NCI-H2107 treated with DMSO at 0.1 percent for 48 hours (cell line): ENCODE measurements around the gene RAP1GAP.
A peak's percentile ranks its signal among the peaks of the same experiment; 100 is the strongest.

ENCODE experiments used
- DNase-seq: peaks from one replicate; lab custom pipeline; 2025; ENCODE audit not compliant: unreplicated experiment; lab: John Stamatoyannopoulos, UW

Gene RAP1GAP

DNA sequence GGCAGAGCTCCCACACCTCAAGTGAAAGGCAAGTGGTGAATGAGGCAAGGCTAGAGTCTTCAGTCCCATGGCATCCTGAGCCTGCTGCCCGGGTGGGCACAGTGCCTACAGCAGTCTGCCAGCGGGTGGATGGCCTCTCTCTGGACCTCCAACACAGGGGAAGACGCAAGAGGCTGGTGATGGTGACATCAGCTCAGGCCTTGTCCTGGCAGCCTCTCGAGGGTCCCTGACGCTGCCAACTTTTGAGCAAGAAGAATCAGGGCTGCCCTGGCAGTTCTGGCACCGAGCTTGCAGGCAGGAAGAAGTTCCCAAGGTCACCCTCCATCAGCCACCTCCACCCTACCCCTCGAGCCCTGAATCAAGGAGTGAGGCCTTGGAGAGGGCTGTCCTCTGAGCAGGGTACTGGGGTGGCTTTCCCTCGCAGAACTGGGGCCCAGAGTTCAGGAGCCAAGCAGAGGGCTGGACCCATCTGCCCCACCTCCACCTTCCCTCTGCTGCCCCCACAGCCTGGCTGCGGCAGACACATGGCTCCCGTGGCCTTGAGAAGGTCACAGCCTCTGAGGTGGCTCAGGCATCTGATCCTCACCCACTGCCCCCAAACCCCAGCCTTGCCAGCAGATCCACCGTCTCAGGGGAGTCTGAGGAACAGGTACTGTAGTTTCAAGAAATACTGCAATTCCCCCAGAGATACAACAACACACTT, 5.8 kb downstream of the RAP1GAP start:
- DNase-seq = no peak

DNA sequence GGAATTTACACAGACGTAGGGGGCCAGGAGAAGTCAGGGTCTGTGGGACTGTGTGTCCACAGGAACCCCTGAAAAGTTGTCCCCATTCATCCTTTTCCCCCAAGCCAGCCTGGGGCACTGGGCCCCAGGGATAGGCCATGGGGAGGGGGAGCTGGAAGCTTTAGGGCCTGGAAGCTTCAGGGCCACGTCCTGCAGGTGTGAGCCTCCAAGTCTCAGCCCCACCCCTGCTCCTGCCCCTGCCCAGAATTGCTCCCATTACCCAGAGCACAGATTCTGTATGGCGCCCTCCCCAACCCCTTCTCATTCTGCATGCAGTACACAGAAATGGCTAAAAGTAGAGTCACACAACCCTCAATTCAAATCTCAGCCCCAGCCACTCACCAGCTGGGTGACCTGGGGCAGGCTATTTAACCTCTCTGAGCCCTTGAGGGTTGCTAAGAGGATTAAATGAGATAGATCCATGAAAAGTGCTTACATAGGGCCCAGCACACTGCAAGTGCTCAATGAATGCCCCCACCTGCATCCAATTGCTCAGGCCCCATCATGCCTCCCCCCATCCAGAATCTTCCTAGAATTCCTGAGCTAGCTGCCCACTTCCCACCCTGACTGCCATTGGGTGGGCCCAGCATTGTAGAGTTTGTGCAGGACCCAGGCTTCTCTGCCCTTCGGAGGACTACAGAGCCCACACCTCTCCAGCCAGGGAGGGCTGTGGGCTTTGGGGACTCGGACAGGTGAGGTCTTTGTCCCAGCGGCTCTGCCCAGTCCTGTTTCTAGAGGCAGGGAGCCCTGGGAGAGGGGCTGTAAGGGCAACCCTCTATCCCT, 6.5 kb downstream of the RAP1GAP start:
- no peak for DNase-seq

- no peak for DNase-seq
Measured at GRCh38 chr1:21661886-21662285, 7.3 kb downstream of the RAP1GAP start.

DNA sequence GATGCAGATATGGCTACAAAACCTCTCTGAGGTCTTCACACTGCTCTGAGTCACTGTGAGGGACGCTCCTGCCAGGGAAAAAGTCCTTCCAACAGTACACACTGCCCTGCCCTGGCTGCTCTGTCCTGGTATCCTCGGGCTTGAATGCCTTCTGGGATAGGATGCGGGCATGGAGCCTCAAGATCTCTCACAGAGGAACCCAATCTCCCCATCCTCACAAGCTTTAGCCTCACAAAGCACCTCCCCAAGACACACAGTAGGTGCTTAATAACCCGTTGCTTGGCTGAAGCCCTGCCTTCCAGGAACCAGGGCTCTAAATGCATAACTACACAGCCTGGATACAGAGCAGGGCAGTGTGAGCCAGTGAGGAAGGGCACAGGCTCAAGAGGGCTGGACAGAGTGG, 9.2 kb downstream of the RAP1GAP start:
- DNase-seq = no peak

- peak; percentile 34 for DNase-seq
Measured at GRCh38 chr1:21659099-21659923, 9.8 kb downstream of the RAP1GAP start.

- DNase-seq = no peak
Measured at GRCh38 chr1:21657456-21658190, 11.5 kb downstream of the RAP1GAP start.

GRCh38 chr1:21655748-21656147, 13.4 kb downstream of the RAP1GAP start:
- no peak for DNase-seq

GRCh38 chr1:21655259-21655658, 13.9 kb downstream of the RAP1GAP start:
- DNase-seq = no peak

GRCh38 chr1:21654209-21654608, 14.9 kb downstream of the RAP1GAP start:
- DNase-seq = no peak

GRCh38 chr1:21653744-21654100, 15.4 kb downstream of the RAP1GAP start:
- no peak for DNase-seq

DNA sequence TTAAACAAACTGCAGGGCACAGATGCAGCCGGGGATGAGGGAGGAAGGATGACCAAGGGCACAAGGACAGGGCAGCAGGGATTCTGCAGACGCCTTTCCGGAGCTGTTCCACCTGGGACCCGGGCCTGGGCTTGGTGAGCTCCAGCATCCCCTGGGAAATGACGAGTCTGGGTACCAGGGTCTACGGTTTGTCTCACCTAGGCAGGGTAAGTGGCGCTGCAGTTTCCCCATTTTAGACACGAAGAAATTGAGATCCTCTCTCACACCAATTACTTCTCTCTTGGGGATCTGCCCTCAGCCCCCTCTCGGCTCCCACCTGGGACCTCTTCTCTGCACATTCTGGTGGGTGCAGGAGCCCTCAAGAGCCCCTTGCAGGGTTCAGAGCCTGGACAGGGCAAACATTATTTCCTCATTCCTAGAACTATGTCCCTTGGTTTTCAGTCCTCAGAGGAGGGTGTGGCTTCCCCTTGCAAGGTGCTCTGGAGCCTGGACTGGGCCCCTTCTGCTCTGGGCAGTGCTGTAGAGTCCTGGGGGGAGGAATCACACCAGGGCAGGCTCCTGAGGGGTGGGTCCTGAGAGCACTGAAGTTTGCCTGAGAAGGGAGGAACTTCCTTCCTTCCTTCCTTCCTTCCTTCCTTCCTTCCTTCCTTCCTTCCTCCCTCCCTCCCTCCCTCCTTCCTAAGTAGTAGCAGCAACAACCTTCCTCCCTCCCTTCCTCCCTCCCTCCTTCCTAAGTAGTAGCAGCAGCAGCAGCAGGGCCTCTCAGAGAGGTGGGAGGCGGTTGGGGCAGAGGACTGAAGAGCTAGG, 16.0 kb downstream of the RAP1GAP start:
- no peak for DNase-seq

DNA sequence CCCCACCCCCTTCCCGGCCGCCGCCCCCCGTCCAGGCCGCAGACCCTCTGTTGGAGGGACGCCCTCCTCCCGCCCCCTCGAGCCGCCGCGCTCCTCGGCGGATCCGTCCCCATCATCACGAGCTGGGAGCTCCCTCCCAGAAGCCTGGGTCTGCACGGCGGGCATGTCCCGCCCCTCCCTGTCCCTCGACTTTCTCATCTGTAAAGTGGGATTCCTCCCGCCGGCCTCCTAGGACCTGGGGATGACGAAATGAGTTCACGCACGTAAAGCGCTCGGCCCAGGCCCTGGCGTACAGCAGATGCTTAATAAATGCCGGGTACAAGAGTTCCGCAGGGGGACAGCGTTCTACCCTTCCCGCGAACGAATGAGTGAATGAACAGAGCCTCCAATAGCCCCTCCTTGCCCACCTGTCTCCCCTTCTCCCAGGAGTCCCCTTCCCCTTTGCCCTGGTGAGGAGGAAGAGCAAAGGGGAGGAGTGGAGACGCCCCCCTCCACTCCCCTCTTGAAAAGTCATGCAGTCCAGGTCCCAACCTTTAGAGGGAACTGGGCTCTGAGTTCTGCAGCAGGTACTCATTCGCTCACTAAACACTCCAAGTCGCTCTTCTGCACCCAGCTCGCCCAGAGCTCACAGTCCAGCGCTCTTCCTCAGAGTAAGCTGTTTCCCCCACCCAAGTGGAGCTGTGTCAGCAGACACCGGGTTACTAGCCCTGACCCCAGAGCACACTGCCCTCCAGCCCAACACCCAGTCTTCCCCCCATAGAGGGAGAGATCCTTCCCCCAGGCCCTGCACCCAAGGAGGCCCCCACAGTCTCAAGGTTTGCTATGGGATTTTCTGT, 16.8 kb downstream of the RAP1GAP start:
- no peak for DNase-seq

- DNase-seq = no peak
Measured at GRCh38 chr1:21651214-21652042, 17.7 kb downstream of the RAP1GAP start.

- DNase-seq = no peak
Measured at GRCh38 chr1:21650400-21650799, 18.8 kb downstream of the RAP1GAP start.

DNA sequence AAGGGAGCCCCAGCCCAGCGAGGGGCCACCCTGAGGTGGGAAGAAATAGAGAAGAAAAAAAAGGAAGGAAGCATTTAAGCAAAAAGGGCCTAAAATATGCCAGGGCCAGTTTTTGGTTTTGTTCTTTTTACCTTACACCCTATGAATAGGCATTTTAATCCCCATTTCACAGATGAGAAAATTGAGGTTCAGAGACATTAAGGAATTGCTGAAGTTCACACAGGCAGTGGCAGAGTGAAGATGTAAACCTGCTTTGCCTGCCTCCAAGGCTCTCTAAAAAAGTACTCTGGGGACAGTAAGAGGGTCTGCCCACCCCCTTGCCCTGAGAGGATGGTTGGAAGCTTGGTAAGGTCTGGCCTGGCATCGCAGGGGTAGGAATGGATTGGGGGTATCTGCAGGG, 19.8 kb downstream of the RAP1GAP start:
- no peak for DNase-seq

GRCh38 chr1:21648791-21649190, 20.4 kb downstream of the RAP1GAP start:
- no peak for DNase-seq

GRCh38 chr1:21648352-21648730, 20.8 kb downstream of the RAP1GAP start:
- DNase-seq = no peak
